HG03342 (cell line): ENCODE data around the gene TMEM80.
"Not testable (repeated sequence)": the region's sequence is repeated elsewhere in the genome, so short reads cannot be mapped to it uniquely, and the experiment has no call there.

Experiments used
- ATAC-seq: cut with Tn5 transposase; IDR thresholded peaks from one replicate; pipeline ENCODE4 v1.9.1; 2021; ENCODE audit warnings: mild to moderate bottlenecking, moderate library complexity; ENCODE audit not compliant: unreplicated experiment

The TMEM80 gene

GRCh38 chr11:695538-696248, at the start of gene TMEM80:
TSS of gene TMEM80 (plus strand) at chr11:695816. CDS start at chr11:695828, 12 bp downstream.
- ATAC-seq, result peak; percentile 57

GRCh38 chr11:646214-646613, 49.4 kb upstream of the TMEM80 start:
- no peak for ATAC-seq

GRCh38 chr11:647672-648158, 47.9 kb upstream of the TMEM80 start:
- ATAC-seq, result not testable (repeated sequence)

- no peak for ATAC-seq
Measured at GRCh38 chr11:650482-650881, 45.1 kb upstream of the TMEM80 start.

GRCh38 chr11:653136-653535, 42.5 kb upstream of the TMEM80 start:
- not testable (repeated sequence) for ATAC-seq

- no peak for ATAC-seq
Measured at GRCh38 chr11:653837-654236, 41.8 kb upstream of the TMEM80 start.

- not testable (repeated sequence) for ATAC-seq
Measured at GRCh38 chr11:654444-654843, 41.2 kb upstream of the TMEM80 start.

GRCh38 chr11:655036-655726, 40.4 kb upstream of the TMEM80 start:
- no peak for ATAC-seq

- no peak for ATAC-seq
Measured at GRCh38 chr11:656426-656825, 39.2 kb upstream of the TMEM80 start.

GRCh38 chr11:656866-657265, 38.8 kb upstream of the TMEM80 start:
- no peak for ATAC-seq

- no peak for ATAC-seq
Measured at GRCh38 chr11:657691-658126, 37.9 kb upstream of the TMEM80 start.

GRCh38 chr11:659532-660085, 36.0 kb upstream of the TMEM80 start:
- no peak for ATAC-seq

- no peak for ATAC-seq
Measured at GRCh38 chr11:660281-660680, 35.3 kb upstream of the TMEM80 start.

GRCh38 chr11:660681-661444, 34.8 kb upstream of the TMEM80 start:
- ATAC-seq, result no peak

GRCh38 chr11:662689-663274, 32.8 kb upstream of the TMEM80 start:
- no peak for ATAC-seq

- no peak for ATAC-seq
Measured at GRCh38 chr11:665062-665703, 30.4 kb upstream of the TMEM80 start.

GRCh38 chr11:665704-666281, 29.8 kb upstream of the TMEM80 start:
- ATAC-seq, result no peak

GRCh38 chr11:673866-674265, 21.8 kb upstream of the TMEM80 start:
- no peak for ATAC-seq

GRCh38 chr11:674406-674805, 21.2 kb upstream of the TMEM80 start:
- no peak for ATAC-seq

GRCh38 chr11:678297-678696, 17.3 kb upstream of the TMEM80 start:
- ATAC-seq, result no peak
